ENCODE results near the gene DNPEP. TPM values are rescaled to one million over a fixed set of nuclear protein-coding genes. Genes with fewer than 3 reads are reported as not detected.

The DNPEP gene
- total and polyA plus RNA-seq, 2 of the 8 experiments (the other 6 are each of a cell fraction or from before 2014, with no cell fraction given) = 59.8 to 109 TPM

GRCh38 chr2:219369447-219369861 is 18.3 kb downstream of the DNPEP start:
- Histone ChIP-seq H3K79me1 (ENCODE audit: low read depth, low read length) (no peaks in the 10 kb centered on the region), H4K91ac (replicated peaks; ENCODE audit: insufficient read length, low read length) (no peak overlapping the region), H2BK15ac (ENCODE audit: low read length) (no peak overlapping the region), H3K9me3 (ENCODE audit: insufficient read depth in 2 of 2, low read depth in 1 of 2, low read length in 1 of 2) (no peaks in the 10 kb centered on the region), H3K4me2 (ENCODE audit: insufficient read depth in 1 of 2, low read depth in 2 of 2, low read length in 2 of 2) (no peak overlapping the region), H2AK5ac (ENCODE audit: low read depth, low read length) (no peak overlapping the region), H3K14ac (ENCODE audit: insufficient read length) (no peak overlapping the region), H3K27ac (ENCODE audit: low read depth, low read length) (no peak overlapping the region), H4K8ac (ENCODE audit: extremely low read depth, insufficient read depth, low read length) (no peak overlapping the region), H3K4me3 (ENCODE audit: extremely low read depth in 1 of 4, insufficient read depth in 2 of 4, low read depth in 3 of 4, low read length in 4 of 4) (no peak overlapping the region), H4K5ac (ENCODE audit: insufficient read length, low read depth, low read length) (no peak overlapping the region), H2BK5ac (ENCODE audit: low read depth, low read length) (no peak overlapping the region), H3K23me2 (ENCODE audit: low read depth, low read length) (no peaks in the 10 kb centered on the region), H3K36me3 (ENCODE audit: control insufficient read depth in 2 of 4, insufficient read depth in 4 of 4, low read length in 3 of 4) (peaks cover 0 to 10% (median 3%) of the 10 kb centered on the region in 4 experiments; a peak in 3 of 8 replicates), H2AFZ (ENCODE audit: low read length) (no peak overlapping the region), H3K4me1 (replicated peaks in 1 of 4; ENCODE audit: control insufficient read depth in 3 of 4, insufficient read depth in 4 of 4, low read length in 3 of 4) (no peaks in the 10 kb centered on the region), H3K9ac (replicated peaks in 1 of 4; ENCODE audit: extremely low read depth in 1 of 4, low read depth in 3 of 4, low read length in 3 of 4) (no peak overlapping the region), H3K4ac (replicated peaks; ENCODE audit: insufficient read length, low read depth, low read length) (no peak overlapping the region), H2BK12ac (ENCODE audit: low read depth, low read length) (no peak overlapping the region), H2BK20ac (ENCODE audit: low read length) (no peak overlapping the region), H2BK120ac (replicated peaks; ENCODE audit: low read depth, low read length) (no peak overlapping the region), H3K23ac (ENCODE audit: insufficient read length) (no peak overlapping the region), H4K20me1 (replicated peaks in 1 of 2; ENCODE audit: control insufficient read depth in 1 of 2, insufficient read depth in 2 of 2, low read length in 2 of 2) (no peaks in the 10 kb centered on the region), H3K79me2 (ENCODE audit: control insufficient read depth in 1 of 2, insufficient read depth in 2 of 2, low read length in 2 of 2) (no peaks in the 10 kb centered on the region), H3K27me3 (replicated peaks in 1 of 4; ENCODE audit: control insufficient read depth in 3 of 4, extremely low read depth in 1 of 4, insufficient read depth in 3 of 4, low read length in 3 of 4) (no peaks in the 10 kb centered on the region; a peak in 1 of 7 replicates), H3K56ac (replicated peaks; ENCODE audit: insufficient read length, low read depth, low read length) (no peak overlapping the region), H3K18ac (ENCODE audit: extremely low read depth, low read length) (no peak overlapping the region)
- 45% methylated on average over 2 of the region's 2 CpGs; no CpG with 5 or more reads in 1 of the 2 experiments for WGBS, 2 experiments (ENCODE audit: extremely low coverage in 1 of 2, insufficient coverage in 1 of 2, insufficient read length in 1 of 2, insufficient replicate concordance in 2 of 2, low coverage in 1 of 2, low lambda C conversion rate in 2 of 2, missing lambda C conversion rate in 1 of 2)
- POLR2A ChIA-PET (ENCODE audit: partially characterized antibody) = interaction anchor here (0.6 to 0.9 kb wide), 2 partner anchors 11 to 18 kb away, joined by 3 read pairs; no protein-coding TSS in a partner anchor
- CTCF ChIA-PET (ENCODE audit: partially characterized antibody) = interaction anchor here (0.6 to 7.1 kb wide), 7 partner anchors 10 to 327 kb away, joined by 3 to 44 read pairs (median 3); no protein-coding TSS in a partner anchor
- no peak for FAIRE-seq
- no peak for DNase-seq (ENCODE audit: low read depth in 1 of 2, low spot score in 2 of 2)
- TF ChIP-seq ZNF274 (IDR thresholded peaks at IDR 0.05; ENCODE audit: borderline replicate concordance, extremely low read depth, low read length) = no peak
- no peak for TF ChIP-seq EP300 (IDR thresholded peaks at IDR 0.05; ENCODE audit: borderline replicate concordance in 1 of 2, low read depth in 2 of 2, low read length in 2 of 2)
- TF ChIP-seq CEBPB (IDR thresholded peaks at IDR 0.05; ENCODE audit: low read depth, low read length) = no peak

Data from H1 (cell line).